C4-2B (cell line): ENCODE results near the gene UTF1.

ENCODE experiments used
- H3K27ac ChIP-seq: fragments of 450-650 bp; 2 replicates; pipeline ENCODE4 v1.5.1; 2017
- CTCF ChIP-seq: fragments of 450-650 bp; conservative IDR thresholded peaks from 2 replicates; pipeline ENCODE4 v1.5.1; 2017; ENCODE audit warnings: mild to moderate bottlenecking
- ZFX ChIP-seq: fragments of 450-650 bp; IDR thresholded peaks from 2 replicates; pipeline ENCODE4 v1.6.1; 2017

Gene UTF1

GRCh38 chr10:133247681-133248333 lies 17.8 kb downstream of the UTF1 start:
- no peak overlapping the region for H3K27ac ChIP-seq
- no peak for TF ChIP-seq ZFX
- TF ChIP-seq CTCF: no peak

GRCh38 chr10:133248334-133248715 lies 18.3 kb downstream of the UTF1 start:
- H3K27ac ChIP-seq: no peak overlapping the region
- no peak for TF ChIP-seq ZFX
- TF ChIP-seq CTCF: no peak

- no peak for TF ChIP-seq CTCF
- TF ChIP-seq ZFX: no peak
- H3K27ac ChIP-seq: no peak overlapping the region
Measured at GRCh38 chr10:133249094-133249780, 19.2 kb downstream of the UTF1 start.

- TF ChIP-seq ZFX (no peak), CTCF (no peak)
Measured at GRCh38 chr10:133249975-133250754, 20.1 kb downstream of the UTF1 start.

GRCh38 chr10:133251388-133252222 lies 21.6 kb downstream of the UTF1 start:
- no peak for TF ChIP-seq CTCF
- no peak for TF ChIP-seq ZFX
- no peak overlapping the region for H3K27ac ChIP-seq

More at GRCh38 chr10:133249975-133250754, 20.1 kb downstream of the UTF1 start:
- no peak overlapping the region for H3K27ac ChIP-seq

- TF ChIP-seq ZFX: no peak
- no peak overlapping the region for H3K27ac ChIP-seq
Measured at GRCh38 chr10:133252223-133252552, 22.2 kb downstream of the UTF1 start.

- no peak for TF ChIP-seq CTCF
- no peak for TF ChIP-seq ZFX
- no peak overlapping the region for H3K27ac ChIP-seq
Measured at GRCh38 chr10:133253361-133253955, 23.4 kb downstream of the UTF1 start.
